ENCODE data around the gene ABCB8.

DNA sequence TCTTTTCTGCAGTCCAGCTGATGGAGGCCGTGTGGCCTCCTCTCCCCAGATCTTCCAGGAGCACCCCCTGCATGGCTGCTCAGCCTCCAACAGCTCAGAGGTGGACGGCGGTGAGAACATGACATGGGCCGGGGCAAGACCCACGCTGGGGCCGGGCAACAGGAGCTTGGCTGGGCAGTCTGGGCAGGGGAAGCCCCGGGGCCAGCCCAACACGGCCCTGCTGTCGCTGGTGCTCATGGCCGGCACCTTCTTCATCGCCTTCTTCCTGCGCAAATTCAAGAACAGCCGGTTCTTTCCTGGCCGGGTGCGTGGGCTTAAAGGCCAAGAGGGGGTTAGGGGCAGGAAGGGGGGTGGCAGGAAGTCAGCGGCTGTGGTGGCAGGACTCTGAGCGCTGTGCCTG, 45.7 kb downstream of the ABCB8 start:
- TF ChIP-seq, protein P1, sequence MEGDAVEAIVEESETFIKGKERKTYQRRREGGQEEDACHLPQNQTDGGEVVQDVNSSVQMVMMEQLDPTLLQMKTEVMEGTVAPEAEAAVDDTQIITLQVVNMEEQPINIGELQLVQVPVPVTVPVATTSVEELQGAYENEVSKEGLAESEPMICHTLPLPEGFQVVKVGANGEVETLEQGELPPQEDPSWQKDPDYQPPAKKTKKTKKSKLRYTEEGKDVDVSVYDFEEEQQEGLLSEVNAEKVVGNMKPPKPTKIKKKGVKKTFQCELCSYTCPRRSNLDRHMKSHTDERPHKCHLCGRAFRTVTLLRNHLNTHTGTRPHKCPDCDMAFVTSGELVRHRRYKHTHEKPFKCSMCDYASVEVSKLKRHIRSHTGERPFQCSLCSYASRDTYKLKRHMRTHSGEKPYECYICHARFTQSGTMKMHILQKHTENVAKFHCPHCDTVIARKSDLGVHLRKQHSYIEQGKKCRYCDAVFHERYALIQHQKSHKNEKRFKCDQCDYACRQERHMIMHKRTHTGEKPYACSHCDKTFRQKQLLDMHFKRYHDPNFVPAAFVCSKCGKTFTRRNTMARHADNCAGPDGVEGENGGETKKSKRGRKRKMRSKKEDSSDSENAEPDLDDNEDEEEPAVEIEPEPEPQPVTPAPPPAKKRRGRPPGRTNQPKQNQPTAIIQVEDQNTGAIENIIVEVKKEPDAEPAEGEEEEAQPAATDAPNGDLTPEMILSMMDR (conservative IDR thresholded peaks at IDR 0.05; ENCODE audit: low read length) = no peak
- TF ChIP-seq EZH2phosphoT487 (IDR thresholded peaks at IDR 0.05; ENCODE audit: borderline replicate concordance) = no peak
